Kidney epithelial cell (primary cell): Measurements from ENCODE around the gene UBL4A. TPM values are rescaled to one million over a fixed set of nuclear protein-coding genes. Genes with fewer than 3 reads are reported as not detected.
"Not testable (repeated sequence)": the region's sequence is repeated elsewhere in the genome, so short reads cannot be mapped to it uniquely, and the experiment has no call there.

Source experiments
- DNase-seq: peaks from one replicate; pipeline ENCODE4 v3.0.0-alpha.2; 2010; ENCODE audit warnings: low read depth
- H3K27me3 ChIP-seq: 2 replicates; pipeline ENCODE4 v1.6.0; 2011; ENCODE audit warnings: low read length; ENCODE audit not compliant: control insufficient read depth, insufficient read depth
- H3K36me3 ChIP-seq: 2 replicates; pipeline ENCODE4 v1.5.1; 2011; ENCODE audit warnings: low read length; ENCODE audit not compliant: control insufficient read depth, insufficient read depth
- H3K4me3 ChIP-seq: 2 replicates; pipeline ENCODE4 v1.5.1; 2011; ENCODE audit warnings: low read depth, mild to moderate bottlenecking, control low read depth, low read length
- CTCF ChIP-seq: IDR thresholded peaks from 2 replicates; pipeline ENCODE4 v1.5.1; 2011; ENCODE audit warnings: mild to moderate bottlenecking, moderate library complexity, low read length, control low read depth, inconsistent platforms; ENCODE audit not compliant: insufficient read depth, poor library complexity, severe bottlenecking
- total RNA-seq: library from RNA; depleted of rRNA; stranded (reverse); fragments of >200 nt; gene quantifications from 2 replicates; pipeline ENCODE4 v1.2.3, GENCODE V29; 2015

Gene UBL4A
- total RNA-seq, 1 donor from 2014 or later = 48.3 TPM

DNA sequence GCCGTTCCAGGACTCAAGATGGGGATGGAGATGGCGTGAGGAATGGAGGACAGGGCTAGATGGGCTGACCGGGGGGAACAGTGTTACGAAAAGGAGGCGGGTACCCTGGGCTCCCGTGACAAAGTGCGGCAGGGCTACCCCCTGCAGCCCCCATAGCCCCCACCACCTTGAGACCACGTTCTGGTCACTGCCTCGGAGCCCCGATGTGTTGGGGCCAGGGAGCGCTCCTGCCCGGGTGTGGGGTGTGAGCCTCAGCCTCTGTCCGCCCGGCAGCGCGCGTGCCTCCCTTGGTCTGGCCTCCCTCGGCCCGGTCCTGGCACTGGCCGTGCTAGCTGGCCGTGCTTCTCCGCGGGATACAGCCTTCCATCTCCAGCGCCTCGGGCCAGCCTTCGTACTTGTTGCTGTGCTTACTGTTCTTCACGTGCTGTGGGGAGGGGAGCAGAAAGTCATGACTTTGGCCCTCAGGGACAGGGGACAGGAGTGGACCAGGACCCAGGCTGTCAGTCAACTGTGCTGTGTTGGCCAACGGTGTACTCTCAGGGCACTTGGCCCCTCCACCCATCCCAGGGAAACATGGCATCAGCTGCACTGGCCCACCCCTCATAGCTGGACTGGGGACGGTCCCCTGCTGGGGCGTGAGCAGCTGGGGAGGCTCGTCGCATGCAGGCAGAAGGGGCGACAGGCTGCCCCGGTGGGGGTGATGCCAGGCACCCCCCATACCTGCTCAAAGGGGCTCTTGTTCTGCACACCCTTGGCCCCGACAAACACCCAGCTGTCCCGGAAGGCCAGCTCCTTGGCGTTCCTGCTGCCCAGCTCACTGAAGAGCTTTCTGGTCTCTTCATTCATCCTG lies 20.3 kb upstream of the UBL4A start:
- DNase-seq = no peak
- Histone ChIP-seq H3K27me3 (no peaks in the 10 kb centered on the region), H3K36me3 (no peaks in the 10 kb centered on the region), H3K4me3 (no peak overlapping the region)
- TF ChIP-seq CTCF = no peak

DNA sequence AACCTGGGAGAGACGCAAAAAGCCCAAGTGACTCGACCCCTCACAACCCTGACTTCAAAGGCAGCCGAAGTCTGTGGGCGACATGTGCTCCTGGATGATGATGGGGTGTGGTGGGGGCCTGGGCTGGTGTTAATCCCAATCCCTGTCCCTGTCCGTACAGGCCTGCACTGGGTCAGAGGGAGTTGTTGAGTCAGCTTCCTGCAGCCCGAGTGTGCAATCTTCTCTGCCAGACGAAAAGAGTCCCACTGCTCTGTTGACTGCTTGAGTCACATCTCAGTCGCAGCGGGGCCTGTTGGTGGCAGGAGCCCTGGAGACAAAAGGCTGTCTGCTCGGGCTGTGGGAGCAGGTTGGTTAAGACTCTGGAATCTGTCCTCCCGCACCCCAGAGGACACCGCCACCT lies 19.3 kb upstream of the UBL4A start:
- TF ChIP-seq CTCF = no peak
- H3K36me3 ChIP-seq = no peaks in the 10 kb centered on the region
- no peak for DNase-seq
- no peak overlapping the region for H3K4me3 ChIP-seq
- no peaks in the 10 kb centered on the region for H3K27me3 ChIP-seq

DNA sequence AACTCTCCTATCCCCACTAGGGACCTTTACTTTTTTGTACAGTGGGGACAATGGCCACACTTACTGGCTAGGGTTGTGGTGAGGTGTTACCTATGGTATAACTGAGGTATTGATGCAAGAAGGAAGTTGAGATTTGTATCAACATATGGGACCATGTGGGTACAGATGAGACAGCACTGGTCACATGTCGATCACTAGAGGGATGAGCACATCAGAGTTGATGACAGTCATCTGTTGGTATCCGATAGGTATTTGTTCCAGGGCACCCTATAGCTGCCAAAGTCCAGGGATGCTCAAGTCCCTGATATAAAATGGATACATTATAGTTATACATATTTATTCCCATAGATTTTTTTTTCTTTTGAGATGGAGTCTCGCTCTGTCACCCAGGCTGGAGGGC lies 16.6 kb upstream of the UBL4A start:
- Histone ChIP-seq H3K4me3 (no peak overlapping the region), H3K36me3 (no peaks in the 10 kb centered on the region), H3K27me3 (no peaks in the 10 kb centered on the region)
- no peak for DNase-seq
- no peak for TF ChIP-seq CTCF

DNA sequence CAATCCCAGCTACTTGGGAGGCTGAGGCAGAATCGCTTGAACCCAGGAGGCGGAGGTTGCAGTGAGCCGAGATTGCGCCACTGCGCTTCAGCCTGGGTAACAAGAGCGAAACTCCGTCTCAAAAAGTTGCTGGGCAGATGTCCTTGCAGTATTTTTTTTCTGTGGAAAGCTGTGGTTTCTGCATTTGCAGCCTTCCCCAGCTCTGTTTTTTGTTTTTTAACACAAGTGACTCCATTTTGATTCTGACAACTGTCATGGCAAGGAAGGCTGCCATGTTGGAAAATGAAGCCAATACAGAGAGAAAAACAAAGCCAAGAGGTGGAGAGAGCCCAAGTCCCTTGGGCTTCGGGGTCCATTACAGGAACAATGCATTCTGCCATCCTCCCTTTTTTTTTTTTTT lies 15.7 kb upstream of the UBL4A start:
- no peak for DNase-seq
- no peak overlapping the region for H3K4me3 ChIP-seq
- TF ChIP-seq CTCF = no peak
- H3K27me3 ChIP-seq = no peaks in the 10 kb centered on the region
- H3K36me3 ChIP-seq = no peaks in the 10 kb centered on the region

DNA sequence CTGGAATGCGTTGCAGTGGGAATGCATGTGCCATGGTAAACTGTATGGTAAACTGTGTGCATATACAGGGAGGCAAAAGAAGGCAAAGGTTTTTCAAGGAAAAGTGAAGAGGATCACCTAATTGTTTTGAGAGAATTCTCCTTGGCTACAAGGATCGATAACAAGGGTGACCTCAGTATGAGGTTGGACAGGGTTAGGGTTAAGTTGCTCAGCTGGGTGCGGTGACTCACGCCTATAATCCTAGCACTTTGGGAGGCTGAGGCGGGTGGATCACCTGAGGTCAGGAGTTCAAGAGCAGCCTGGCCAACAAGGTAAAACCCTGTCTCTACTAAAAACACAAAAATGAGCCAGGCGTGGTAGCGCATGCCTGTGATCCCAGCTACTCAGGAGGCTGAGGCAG lies 15.0 kb upstream of the UBL4A start:
- H3K27me3 ChIP-seq, DNase-seq, H3K4me3 ChIP-seq, H3K36me3 ChIP-seq: not testable (repeated sequence)

- not testable (repeated sequence) for H3K36me3 ChIP-seq, DNase-seq
Observed at GRCh38 chrX:154496591-154497137, 10.2 kb upstream of the UBL4A start.

GRCh38 chrX:154495472-154495922 lies 9.1 kb upstream of the UBL4A start:
- H3K27me3 ChIP-seq = no peaks in the 10 kb centered on the region
- no peaks in the 10 kb centered on the region for H3K36me3 ChIP-seq
- H3K4me3 ChIP-seq = no peak overlapping the region
- DNase-seq = no peak
- TF ChIP-seq CTCF = no peak

More at GRCh38 chrX:154496591-154497137, 10.2 kb upstream of the UBL4A start:
- H3K4me3 ChIP-seq, H3K27me3 ChIP-seq: not testable (repeated sequence)
